SK-N-SH (cell line): Measurements from ENCODE around the gene GPRC6A. TPM values are rescaled to one million over a fixed set of nuclear protein-coding genes. Genes with fewer than 3 reads are reported as not detected.

ENCODE experiments used
- CTCF ChIA-PET: fragments of 300-600, 350-600 bp; formaldehyde crosslinking; extraction: SDS; loops from one replicate; lab custom pipeline; 2021; lab: Yijun Ruan, JAX
- POLR2A ChIA-PET: fragments of 350-600 bp; sonication (Branson Sonifier 250); formaldehyde crosslinking; extraction: SDS; loops from one replicate; lab custom pipeline; 2020; ENCODE audit warnings: antibody characterized with exemption, inconsistent platforms; lab: Yijun Ruan, JAX
- DNase-seq: peaks from one replicate; pipeline ENCODE4 v3.0.0; 2012
- H2AFZ ChIP-seq: fragments of 200-600 bp; sonication (generic); 2 replicates; pipeline ENCODE4 v1.8.1; 2016; ENCODE audit warnings: antibody characterized with exemption, mild to moderate bottlenecking, low read depth
- H3F3A ChIP-seq: fragments of 200-600 bp; sonication (generic); replicated peaks from 2 replicates; pipeline ENCODE3; 2016; ENCODE audit warnings: antibody characterized with exemption, mild to moderate bottlenecking; ENCODE audit not compliant: insufficient read depth
- H3K27ac ChIP-seq, 2 experiments: fragments of 200-500 bp in 1 of 2; fragments of 200-600 bp in 1 of 2; sonication (Bioruptor generic) in 1 of 2; sonication (generic), shearing (Covaris generic) in 1 of 2; 2 replicates each; pipeline versions ENCODE4 v1.5.1 to v1.6.1; 2014 to 2016; ENCODE audit warnings: low read depth in 2 of 2, inconsistent platforms in 1 of 2, low read length in 1 of 2, mild to moderate bottlenecking in 1 of 2, mixed read lengths in 1 of 2
- H3K27me3 ChIP-seq: fragments of 200-600 bp; sonication (generic), shearing (Covaris generic); 2 replicates; pipeline ENCODE4 v1.6.1; 2016; ENCODE audit warnings: mixed run types; ENCODE audit not compliant: insufficient read depth
- H3K36me3 ChIP-seq, 2 experiments: fragments of 200-500 bp in 1 of 2; fragments of 200-600 bp in 1 of 2; sonication (Bioruptor generic) in 1 of 2; sonication (generic) in 1 of 2; replicated peaks in 1 of 2; 2 replicates each; pipeline versions ENCODE3 to v1.5.1; 2014 to 2016; ENCODE audit warnings: low read length in 1 of 2, mild to moderate bottlenecking in 1 of 2; ENCODE audit not compliant: insufficient read depth in 2 of 2, control insufficient read depth in 1 of 2
- H3K4me1 ChIP-seq, 2 experiments: fragments of 200-500 bp in 1 of 2; fragments of 200-600 bp in 1 of 2; sonication (Bioruptor generic) in 1 of 2; sonication (generic), shearing (Covaris generic) in 1 of 2; 2 replicates each; pipeline versions ENCODE4 v1.5.1 to v1.6.1; 2014 to 2016; ENCODE audit warnings: low read depth in 1 of 2, low read length in 1 of 2, mixed run types in 1 of 2; ENCODE audit not compliant: insufficient read depth in 2 of 2, control insufficient read depth in 1 of 2
- H3K4me2 ChIP-seq: fragments of 200-600 bp; sonication (generic), shearing (Covaris generic); 2 replicates; pipeline ENCODE4 v1.6.1; 2017; ENCODE audit warnings: mixed run types
- H3K4me3 ChIP-seq, 2 experiments: fragments of 200-500 bp in 1 of 2; fragments of 200-600 bp in 1 of 2; sonication (Bioruptor generic) in 1 of 2; sonication (generic), shearing (Covaris generic) in 1 of 2; 2 replicates each; pipeline versions ENCODE4 v1.5.1 to v1.8.1; 2014 to 2016; ENCODE audit warnings: low read depth in 2 of 2, inconsistent platforms in 1 of 2, low read length in 1 of 2, mild to moderate bottlenecking in 1 of 2, mixed read lengths in 1 of 2, moderate library complexity in 1 of 2
- H3K79me2 ChIP-seq: fragments of 200-600 bp; sonication (generic); 2 replicates; pipeline ENCODE4 v1.8.1; 2017; ENCODE audit warnings: mild to moderate bottlenecking; ENCODE audit not compliant: insufficient read depth
- H3K9ac ChIP-seq: fragments of 200-600 bp; sonication (generic); 2 replicates; pipeline ENCODE4 v1.6.1; 2017; ENCODE audit warnings: mixed run types
- H3K9me2 ChIP-seq: fragments of 200-600 bp; sonication (generic); 2 replicates; pipeline ENCODE4 v1.6.1; 2017; ENCODE audit warnings: mixed run types
- H3K9me3 ChIP-seq: fragments of 200-600 bp; sonication (generic); 2 replicates; pipeline ENCODE4 v1.6.1; 2017; ENCODE audit warnings: mixed run types, mild to moderate bottlenecking, moderate library complexity
- H4K20me1 ChIP-seq: fragments of 200-600 bp; sonication (generic); 2 replicates; pipeline ENCODE4 v1.6.1; 2017; ENCODE audit warnings: mild to moderate bottlenecking, mixed run types; ENCODE audit not compliant: insufficient read depth
- EZH2phosphoT487 ChIP-seq: fragments of 200-600 bp; sonication (generic); IDR thresholded peaks from 2 replicates; pipeline ENCODE4 v1.6.1; 2017; ENCODE audit warnings: low read depth, mixed run types, mild to moderate bottlenecking, antibody characterized with exemption, moderate library complexity, borderline replicate concordance
- FOXM1 ChIP-seq: IDR thresholded peaks from 2 replicates; pipeline ENCODE4 v1.4.0; 2012; ENCODE audit warnings: low read depth, mild to moderate bottlenecking
- GATA2 ChIP-seq: sonication (generic); formaldehyde crosslinking; IDR thresholded peaks from 2 replicates; pipeline ENCODE4 v1.5.0; 2020; ENCODE audit warnings: mild to moderate bottlenecking, missing genetic modification reagents
- NFIC ChIP-seq: IDR thresholded peaks from 2 replicates; pipeline ENCODE4 v1.4.0; 2012; ENCODE audit warnings: borderline replicate concordance
- NRF1 ChIP-seq: IDR thresholded peaks from 2 replicates; pipeline ENCODE4 v1.6.1; 2012; ENCODE audit warnings: low read depth, mild to moderate bottlenecking, low read length
- POLR2AphosphoS5 ChIP-seq: IDR thresholded peaks from 2 replicates; pipeline ENCODE4 v1.6.1; 2012; ENCODE audit warnings: low read depth, low read length
- RAD21 ChIP-seq: IDR thresholded peaks from 2 replicates; pipeline ENCODE4 v1.6.1; 2012; ENCODE audit warnings: mild to moderate bottlenecking, low read length
- RFX5 ChIP-seq: IDR thresholded peaks from 2 replicates; pipeline ENCODE4 v1.6.1; 2012; ENCODE audit warnings: mild to moderate bottlenecking, improper control_type of control experiment, low read length
- TCF12 ChIP-seq: IDR thresholded peaks from 2 replicates; pipeline ENCODE4 v1.4.0; 2012
- TEAD4 ChIP-seq: IDR thresholded peaks from 2 replicates; pipeline ENCODE4 v1.4.0; 2012; ENCODE audit warnings: mild to moderate bottlenecking, borderline replicate concordance; ENCODE audit not compliant: insufficient read depth
- ZBTB33 ChIP-seq: IDR thresholded peaks from 2 replicates; pipeline ENCODE4 v1.4.0; 2012; ENCODE audit warnings: low read depth, borderline replicate concordance
- WGBS: methylation state at CpG from one replicate; pipeline ENCODE4 v1.1.6; 2017; ENCODE audit warnings: low lambda C conversion rate; 5-methylcytosine and 5-hydroxymethylcytosine counted together
- polyA plus RNA-seq, 3 experiments: library from polyadenylated mRNA; depleted of rRNA; stranded (reverse); fragments of >200 nt; gene quantifications; 2 replicates each; pipeline ENCODE4 v1.2.3, GENCODE V29; 2012
- TF ChIP-seq, protein P1 (sequence below): fragments of 200-600 bp; sonication (generic); IDR thresholded peaks from 2 replicates; pipeline ENCODE4 v1.6.1; 2017; ENCODE audit warnings: antibody characterized with exemption, mild to moderate bottlenecking, moderate library complexity
- TF ChIP-seq, protein P2 (sequence below): fragments of 150-350 bp; IDR thresholded peaks from 2 replicates; pipeline ENCODE4 v1.6.1; 2017; ENCODE audit warnings: antibody characterized with exemption, low read length, low read depth, borderline replicate concordance
- TF ChIP-seq, protein P3 (sequence below): IDR thresholded peaks from 2 replicates; pipeline ENCODE4 v1.4.0; 2012; ENCODE audit warnings: low read depth, borderline replicate concordance

Gene GPRC6A
- polyA plus RNA-seq, 1 of the 3 experiments (the other 2 are of a cell fraction), result not detected

DNA sequence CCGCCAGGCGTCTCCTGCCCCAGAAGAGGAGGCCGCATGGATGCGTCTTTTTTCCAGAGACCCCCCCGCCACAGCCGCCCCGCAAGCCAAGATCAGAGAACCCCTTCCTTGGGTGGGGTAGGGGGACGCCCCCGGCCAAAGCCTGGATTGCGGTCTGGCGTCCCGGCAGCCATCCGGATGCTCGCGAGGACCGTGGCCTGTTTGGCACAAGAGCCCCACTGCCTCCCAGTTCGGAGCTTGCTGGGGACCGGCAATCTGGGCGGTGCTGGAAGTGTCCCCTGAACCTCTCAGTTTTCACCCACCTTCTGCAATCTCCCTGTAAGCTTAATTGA, 64.3 kb downstream of the GPRC6A start:
- Histone ChIP-seq H3F3A (no peaks in the 10 kb centered on the region), H3K4me1 (peaks cover 0 to 11% of the 10 kb centered on the region in 2 experiments; a peak in 2 of 4 replicates), H3K79me2 (no peaks in the 10 kb centered on the region), H3K27ac (peak overlapping the region in 1 of 2 experiments; percentile 75; a peak in 1 of 4 replicates)
- WGBS, result 61% methylated on average over 18 of the region's 19 CpGs
- CTCF ChIA-PET, result interaction anchor here (2.0 kb wide), 1 partner anchor 15 kb away, joined by 9 read pairs; no protein-coding TSS in a partner anchor
- TF ChIP-seq TCF12 (no peak), NFIC (no peak), GATA2 (CRISPR knock-in tag) (no peak), TEAD4 (no peak), RAD21 (no peak), RFX5 (no peak)
- TF ChIP-seq, protein P1, sequence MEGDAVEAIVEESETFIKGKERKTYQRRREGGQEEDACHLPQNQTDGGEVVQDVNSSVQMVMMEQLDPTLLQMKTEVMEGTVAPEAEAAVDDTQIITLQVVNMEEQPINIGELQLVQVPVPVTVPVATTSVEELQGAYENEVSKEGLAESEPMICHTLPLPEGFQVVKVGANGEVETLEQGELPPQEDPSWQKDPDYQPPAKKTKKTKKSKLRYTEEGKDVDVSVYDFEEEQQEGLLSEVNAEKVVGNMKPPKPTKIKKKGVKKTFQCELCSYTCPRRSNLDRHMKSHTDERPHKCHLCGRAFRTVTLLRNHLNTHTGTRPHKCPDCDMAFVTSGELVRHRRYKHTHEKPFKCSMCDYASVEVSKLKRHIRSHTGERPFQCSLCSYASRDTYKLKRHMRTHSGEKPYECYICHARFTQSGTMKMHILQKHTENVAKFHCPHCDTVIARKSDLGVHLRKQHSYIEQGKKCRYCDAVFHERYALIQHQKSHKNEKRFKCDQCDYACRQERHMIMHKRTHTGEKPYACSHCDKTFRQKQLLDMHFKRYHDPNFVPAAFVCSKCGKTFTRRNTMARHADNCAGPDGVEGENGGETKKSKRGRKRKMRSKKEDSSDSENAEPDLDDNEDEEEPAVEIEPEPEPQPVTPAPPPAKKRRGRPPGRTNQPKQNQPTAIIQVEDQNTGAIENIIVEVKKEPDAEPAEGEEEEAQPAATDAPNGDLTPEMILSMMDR, result no peak
- TF ChIP-seq, protein P2, sequence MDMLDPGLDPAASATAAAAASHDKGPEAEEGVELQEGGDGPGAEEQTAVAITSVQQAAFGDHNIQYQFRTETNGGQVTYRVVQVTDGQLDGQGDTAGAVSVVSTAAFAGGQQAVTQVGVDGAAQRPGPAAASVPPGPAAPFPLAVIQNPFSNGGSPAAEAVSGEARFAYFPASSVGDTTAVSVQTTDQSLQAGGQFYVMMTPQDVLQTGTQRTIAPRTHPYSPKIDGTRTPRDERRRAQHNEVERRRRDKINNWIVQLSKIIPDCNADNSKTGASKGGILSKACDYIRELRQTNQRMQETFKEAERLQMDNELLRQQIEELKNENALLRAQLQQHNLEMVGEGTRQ, result no peak
- TF ChIP-seq, all 33 proteins: peak for 0
- Histone ChIP-seq H2AFZ (no peak overlapping the region), H4K20me1 (no peaks in the 10 kb centered on the region), H3K27me3 (peaks cover 14% of the 10 kb centered on the region; the same call in 1 of the 2 replicates), H3K9me2 (no peaks in the 10 kb centered on the region), H3K4me2 (peak overlapping the region; percentile 28; the same call in 1 of the 2 replicates), H3K4me3 (peak overlapping the region in 1 of 2 experiments; percentile 19; a peak in 2 of 4 replicates), H3K9me3 (no peaks in the 10 kb centered on the region), H3K9ac (no peak overlapping the region), H3K36me3 (no peaks in the 10 kb centered on the region)
- DNase-seq, result peak; percentile 30
- POLR2A ChIA-PET, result no interaction called here

- Histone ChIP-seq H3K4me2 (no peak overlapping the region), H4K20me1 (no peaks in the 10 kb centered on the region), H3K27me3 (peaks cover 14% of the 10 kb centered on the region; the same call in 1 of the 2 replicates), H3K9me3 (no peaks in the 10 kb centered on the region), H3K4me1 (peaks cover 0 to 11% of the 10 kb centered on the region in 2 experiments; a peak in 2 of 4 replicates), H3K9me2 (no peaks in the 10 kb centered on the region), H3K4me3 (no peak overlapping the region), H3K9ac (no peak overlapping the region), H2AFZ (no peak overlapping the region), H3K79me2 (no peaks in the 10 kb centered on the region), H3F3A (no peaks in the 10 kb centered on the region), H3K36me3 (no peaks in the 10 kb centered on the region), H3K27ac (peak overlapping the region in 1 of 2 experiments; percentile 75; a peak in 2 of 4 replicates)
- POLR2A ChIA-PET, result interaction anchor here (1.2 kb wide), 1 partner anchor 83 kb away, joined by 3 read pairs; the partner anchor contains the start of gene KPNA5
- no peak for TF ChIP-seq RFX5
- no peak for TF ChIP-seq FOXM1
- TF ChIP-seq TEAD4, result no peak
- TF ChIP-seq, protein P2, result no peak
- TF ChIP-seq NRF1, result no peak
- TF ChIP-seq POLR2AphosphoS5, result no peak
- TF ChIP-seq EZH2phosphoT487, result no peak
- TF ChIP-seq, protein P3, sequence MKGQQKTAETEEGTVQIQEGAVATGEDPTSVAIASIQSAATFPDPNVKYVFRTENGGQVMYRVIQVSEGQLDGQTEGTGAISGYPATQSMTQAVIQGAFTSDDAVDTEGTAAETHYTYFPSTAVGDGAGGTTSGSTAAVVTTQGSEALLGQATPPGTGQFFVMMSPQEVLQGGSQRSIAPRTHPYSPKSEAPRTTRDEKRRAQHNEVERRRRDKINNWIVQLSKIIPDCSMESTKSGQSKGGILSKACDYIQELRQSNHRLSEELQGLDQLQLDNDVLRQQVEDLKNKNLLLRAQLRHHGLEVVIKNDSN, result no peak
- TF ChIP-seq GATA2 (CRISPR knock-in tag), result no peak
- TF ChIP-seq ZBTB33, result no peak
- CTCF ChIA-PET, result interaction anchor here (1.0 to 2.0 kb wide), 3 partner anchors 14 to 16 kb away, joined by 3 to 9 read pairs (median 5); no protein-coding TSS in a partner anchor
- DNase-seq, result peak; percentile 17
- 68% methylated on average over 11 of the region's 11 CpGs for WGBS
Measured at GRCh38 chr6:116763906-116764628, 64.8 kb downstream of the GPRC6A start.
